HG02798 (cell line): Measurements from ENCODE around the gene MAPK10.

Experiments
- ATAC-seq: cut with Tn5 transposase; IDR thresholded peaks from one replicate; pipeline ENCODE4 v1.9.1; 2021; ENCODE audit warnings: mild to moderate bottlenecking; ENCODE audit not compliant: unreplicated experiment, poor library complexity

Gene MAPK10

DNA sequence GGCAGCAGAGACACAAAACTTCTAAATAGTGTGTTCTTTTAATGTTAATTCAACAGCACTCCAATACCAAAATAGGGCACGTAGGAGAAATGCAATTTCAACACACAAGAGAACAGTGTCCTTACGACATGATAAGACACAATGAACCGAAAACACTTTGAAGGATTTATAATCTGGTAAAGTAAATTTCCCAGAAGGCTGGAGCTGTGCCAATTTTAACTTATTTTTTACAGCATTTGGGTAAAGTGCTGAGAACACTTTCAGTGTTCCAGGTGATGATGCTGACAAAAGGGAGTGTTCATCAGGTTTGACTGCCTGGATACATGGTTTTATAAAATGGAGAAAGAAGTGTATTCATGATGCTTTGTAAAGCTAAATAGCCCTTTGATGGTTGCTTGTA lies 76.5 kb downstream of the MAPK10 start:
- no peak for ATAC-seq

DNA sequence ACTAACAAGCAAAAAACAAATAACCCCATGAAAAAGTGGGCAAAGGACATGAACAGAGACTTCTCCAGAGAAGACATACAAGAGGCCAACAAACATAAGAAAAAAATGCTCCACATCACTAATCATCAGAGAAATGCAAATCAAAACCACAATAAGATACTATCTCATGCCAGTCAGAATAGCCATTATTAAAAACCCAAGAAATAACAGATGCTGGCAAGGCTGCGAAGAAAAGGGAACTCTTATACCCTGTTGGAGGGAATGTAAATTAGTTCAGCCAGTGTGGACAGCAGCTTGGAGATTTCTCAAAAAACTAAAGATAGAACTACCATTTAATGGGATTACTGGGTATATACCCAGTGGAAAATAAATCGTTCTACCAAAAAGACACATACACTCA lies 79.6 kb downstream of the MAPK10 start:
- no peak for ATAC-seq

DNA sequence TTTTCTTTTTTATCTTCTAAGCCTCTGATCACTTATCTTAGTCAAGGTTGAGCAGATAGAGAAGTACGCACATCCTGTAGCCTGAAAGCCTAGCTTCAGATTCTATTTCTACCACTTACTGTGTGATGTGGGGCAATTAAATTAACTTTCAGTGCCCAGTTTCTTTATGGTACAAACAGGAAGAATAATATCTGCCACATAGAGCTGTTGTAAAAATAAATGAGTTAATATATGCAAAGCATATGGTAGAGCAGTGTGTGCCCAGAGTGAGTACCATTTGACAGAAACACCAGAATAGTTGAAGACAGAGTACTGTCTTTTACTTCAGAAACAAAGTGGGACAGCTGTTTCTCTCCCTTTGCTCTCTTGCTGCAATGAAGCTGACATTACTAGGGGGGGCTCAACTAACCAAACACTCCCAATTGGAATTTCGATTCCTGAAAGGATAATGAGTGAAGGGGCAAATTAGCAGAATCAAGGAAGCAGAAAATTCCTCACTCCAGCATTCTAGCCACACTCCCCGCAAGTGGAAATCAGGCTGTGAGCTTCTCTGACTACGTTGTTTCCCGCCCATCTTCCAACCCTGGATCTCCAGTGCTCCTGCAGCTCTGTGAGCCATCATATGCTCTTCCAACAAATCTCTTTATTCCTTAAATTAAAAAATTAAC lies 80.4 kb downstream of the MAPK10 start:
- no peak for ATAC-seq

DNA sequence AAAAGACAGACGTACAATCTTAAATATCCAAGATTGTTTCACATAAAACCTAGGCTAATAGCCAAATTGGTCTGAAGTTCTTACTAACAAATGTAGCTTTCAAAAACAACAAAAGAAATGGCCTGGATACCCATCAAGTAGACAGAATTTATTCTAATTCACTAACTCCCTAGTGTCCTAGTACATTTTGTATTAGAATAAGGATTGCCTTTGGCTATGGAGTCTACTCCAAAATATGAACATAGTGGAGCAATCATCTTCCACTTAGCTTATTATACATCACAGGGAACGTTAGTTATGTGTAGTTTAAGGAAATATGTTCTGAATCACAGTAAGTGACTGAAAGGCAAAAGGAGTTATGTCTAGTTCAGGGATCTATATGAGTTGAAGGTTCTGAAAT lies 81.7 kb downstream of the MAPK10 start:
- ATAC-seq: no peak

DNA sequence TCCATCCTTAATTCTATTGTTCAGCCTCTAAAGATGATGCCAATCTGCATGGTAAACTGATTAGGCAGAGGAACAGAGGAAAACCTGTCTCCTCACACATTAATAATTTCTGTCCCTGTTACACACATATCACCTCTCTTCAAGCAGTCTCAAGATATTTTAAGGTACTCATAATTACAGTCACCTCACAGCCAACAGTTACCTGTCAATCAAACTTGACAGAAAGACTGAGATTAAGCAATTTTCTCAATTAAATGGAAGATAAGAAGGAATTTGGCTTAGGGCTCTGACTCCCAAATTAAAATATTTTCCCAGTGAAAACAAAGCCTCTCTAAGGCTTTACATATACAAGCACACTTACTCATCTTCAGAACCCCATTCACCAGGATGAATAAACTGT lies 85.2 kb downstream of the MAPK10 start:
- ATAC-seq: no peak

DNA sequence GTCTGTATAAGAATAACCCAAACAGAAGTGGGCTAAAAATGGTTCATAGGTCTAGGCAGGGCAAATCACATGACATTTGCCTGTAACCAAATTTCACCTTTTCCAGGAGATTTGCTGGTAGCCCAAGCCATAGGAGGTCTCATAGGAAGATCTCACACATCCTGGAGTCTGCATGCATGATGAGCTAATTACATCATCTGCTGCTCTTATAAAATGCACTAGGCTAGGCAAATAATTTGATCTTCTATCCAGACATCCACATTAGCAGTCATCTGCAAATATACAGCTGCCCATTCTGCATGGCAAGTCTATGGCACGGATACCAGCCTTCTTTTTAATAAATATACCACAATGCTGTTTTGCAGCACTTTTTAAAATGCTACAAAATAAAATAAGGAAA lies 87.2 kb downstream of the MAPK10 start:
- no peak for ATAC-seq

DNA sequence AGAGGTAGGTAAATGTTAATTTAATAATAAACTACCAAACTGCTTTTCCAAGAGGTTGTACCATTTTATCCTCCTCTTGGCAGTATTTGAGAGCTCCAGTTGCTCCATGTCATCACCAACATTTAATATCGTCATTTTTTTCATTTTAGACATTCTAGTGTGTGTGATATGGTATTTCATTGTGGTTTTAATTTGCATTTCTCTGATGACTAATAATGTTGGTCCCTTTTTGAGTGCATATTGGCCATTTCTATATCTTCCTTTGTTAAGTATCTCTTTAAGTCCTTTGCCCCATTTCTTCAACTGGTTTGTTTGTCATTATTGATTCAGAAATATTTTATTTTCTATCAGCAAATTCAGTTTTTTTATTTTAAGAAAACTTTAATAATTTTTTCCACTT lies 88.8 kb downstream of the MAPK10 start:
- no peak for ATAC-seq

DNA sequence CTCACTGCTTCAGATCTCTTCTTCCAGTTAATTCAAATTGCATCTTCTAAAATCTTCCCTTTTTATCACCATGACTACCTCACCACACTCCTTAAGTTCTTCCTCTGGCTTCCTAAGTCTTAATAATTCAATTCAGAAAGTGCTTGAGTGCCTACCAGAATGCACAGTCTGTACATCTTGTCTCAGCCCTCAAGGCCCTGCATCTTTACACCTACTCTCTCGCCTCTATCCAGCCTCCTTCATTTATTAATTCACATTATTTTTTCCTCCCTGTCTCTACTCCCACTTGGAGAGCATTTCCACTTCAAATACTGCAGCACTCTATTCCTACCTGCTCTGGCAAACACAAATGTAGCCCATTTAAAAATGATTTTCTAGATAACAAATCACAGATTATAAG lies 90.5 kb downstream of the MAPK10 start:
- ATAC-seq: no peak

DNA sequence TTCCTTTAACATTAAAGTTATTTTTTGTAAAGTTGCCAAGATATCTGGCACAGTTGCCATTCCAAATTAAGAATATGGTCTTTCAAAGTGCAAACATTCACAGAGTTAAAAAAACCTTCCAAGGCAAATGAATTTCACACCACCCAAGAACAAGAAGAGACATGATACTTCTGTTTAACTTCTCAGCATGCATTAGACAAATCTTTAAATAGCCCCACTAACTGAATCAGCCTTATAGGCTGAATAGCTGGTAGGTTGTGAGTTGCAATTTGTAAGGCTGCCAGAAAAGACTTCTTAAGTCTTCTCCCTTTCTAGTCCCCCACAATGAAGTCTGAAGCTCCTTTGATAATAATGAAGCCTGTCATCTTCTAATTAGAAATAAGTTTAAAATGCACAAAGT lies 95.6 kb downstream of the MAPK10 start:
- no peak for ATAC-seq

DNA sequence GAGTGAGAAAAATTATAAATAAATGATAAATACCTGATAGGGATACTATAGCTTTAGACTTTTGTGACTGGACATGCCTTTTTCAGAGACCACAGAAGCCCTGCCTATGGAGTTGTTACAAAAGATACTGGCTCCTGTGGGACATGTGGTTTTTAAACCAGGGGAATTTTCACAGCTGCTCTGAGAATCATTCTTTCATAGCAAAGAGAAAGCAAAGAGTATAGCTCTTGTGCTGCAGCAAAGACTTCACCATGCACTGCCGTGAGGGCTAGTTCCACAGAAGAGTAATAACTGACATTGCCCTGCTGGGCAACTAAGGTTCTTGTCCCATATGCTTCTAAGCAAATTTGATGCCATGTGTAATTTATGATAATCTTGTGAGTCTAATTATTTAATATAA lies 98.2 kb downstream of the MAPK10 start:
- ATAC-seq: no peak

DNA sequence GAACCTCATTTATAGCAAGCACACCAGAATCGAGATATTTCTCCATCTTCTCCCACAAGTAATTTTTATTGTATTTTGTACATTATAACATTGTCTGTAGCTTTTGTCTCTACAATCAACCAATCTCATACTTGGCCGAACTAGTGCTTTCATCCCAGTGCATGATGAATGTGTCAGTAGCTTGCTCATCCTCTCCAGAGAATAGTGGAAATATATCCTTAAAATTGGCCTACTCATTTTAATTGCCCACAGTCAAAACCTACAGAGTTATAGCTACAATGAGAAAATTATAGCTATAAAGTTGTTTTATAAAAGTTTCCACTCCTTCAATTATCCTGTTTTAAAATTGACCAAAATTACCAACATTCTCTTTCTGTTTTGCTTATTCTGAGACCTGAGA lies 103.8 kb downstream of the MAPK10 start:
- no peak for ATAC-seq

DNA sequence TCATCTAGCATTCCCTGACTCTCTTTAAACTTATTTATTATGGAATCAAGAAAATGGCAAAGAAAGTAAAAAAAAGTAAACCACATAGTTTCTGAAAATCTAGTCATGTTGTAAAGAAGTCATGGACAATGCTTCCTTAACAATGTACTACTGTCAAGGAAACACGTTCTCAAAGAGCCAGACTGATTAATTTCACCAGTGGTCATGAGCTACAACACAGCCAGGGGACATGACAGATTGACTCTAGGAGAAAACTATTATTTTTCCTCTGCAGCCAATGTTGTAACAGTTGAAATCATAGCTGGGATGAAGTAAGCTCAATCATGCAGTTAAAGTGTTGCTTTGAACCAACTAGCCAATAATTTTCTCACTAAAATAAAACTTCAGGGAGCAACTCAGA lies 109.2 kb downstream of the MAPK10 start:
- no peak for ATAC-seq

DNA sequence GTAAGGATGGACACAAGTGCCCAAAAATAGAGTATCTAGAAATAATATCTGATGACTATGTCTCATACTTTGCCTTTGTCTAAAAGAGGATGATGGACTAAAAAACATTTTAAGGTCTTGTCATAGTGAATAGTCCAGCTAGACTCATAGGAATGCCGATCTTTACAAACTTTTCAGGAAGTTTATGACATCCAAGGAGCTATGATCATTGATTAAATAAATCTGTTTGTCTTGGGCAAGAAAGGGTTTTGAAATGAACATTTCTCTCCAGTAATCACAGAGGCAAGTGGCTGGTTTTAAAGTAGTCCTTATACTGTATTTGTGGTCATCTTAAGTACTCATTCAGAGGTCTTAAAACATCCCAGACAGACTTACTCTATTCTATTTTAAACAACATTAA lies 109.8 kb downstream of the MAPK10 start:
- no peak for ATAC-seq

DNA sequence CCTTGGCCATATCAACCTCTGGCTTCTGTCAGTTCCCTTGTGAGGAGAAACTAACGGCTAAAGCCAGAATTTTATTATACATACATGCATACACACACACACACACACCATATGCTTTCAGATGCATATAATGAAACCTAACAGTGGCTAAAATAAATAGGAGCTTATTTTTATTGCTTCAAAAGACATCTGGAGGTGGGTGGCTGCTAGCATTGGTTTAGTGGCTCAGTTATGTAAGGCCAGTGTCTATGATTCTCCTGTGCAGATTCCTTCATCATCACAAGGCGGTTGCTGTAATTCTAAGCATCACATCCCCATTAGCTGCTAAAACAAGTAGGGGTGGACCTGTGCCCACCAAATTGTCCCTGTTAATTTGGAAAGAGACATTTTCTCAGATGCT lies 110.8 kb downstream of the MAPK10 start:
- ATAC-seq: no peak

DNA sequence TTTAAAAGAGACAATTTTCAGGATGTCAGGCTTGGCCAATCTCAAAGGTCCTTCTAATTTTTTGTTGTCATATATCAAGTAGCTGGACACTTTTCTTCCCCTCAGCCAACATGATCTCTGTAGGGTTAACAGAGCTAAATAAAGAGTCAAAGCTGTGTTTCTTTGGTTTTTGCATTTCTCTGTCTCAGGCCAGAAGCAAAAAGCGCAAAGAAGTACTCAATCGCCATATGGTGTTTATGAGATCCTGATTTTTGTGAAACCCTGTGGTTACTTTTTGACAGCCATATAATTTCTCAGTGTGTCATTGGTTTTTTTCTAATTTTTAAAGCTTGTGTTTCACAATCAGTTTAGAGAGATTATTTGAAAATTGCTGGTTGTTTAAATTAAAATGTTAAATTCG lies 111.9 kb downstream of the MAPK10 start:
- no peak for ATAC-seq

DNA sequence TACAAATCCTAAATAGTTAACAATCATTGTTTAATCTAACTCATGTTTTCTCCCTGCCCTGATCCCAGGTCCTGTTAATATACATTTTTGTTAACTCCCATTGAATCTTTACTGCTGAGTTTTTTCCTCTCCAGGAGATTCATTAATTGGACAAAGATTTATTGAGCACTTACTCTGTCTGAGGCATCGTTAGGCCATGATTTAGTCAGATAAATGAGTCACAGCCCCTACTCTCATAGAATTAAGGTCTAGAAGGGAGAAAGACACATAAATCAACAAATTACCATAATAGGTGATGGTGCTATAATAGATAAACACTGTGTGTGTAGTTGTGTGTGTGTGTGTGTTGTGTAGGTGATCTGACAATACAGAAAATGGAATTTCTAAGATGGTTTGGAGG lies 112.5 kb downstream of the MAPK10 start:
- no peak for ATAC-seq

DNA sequence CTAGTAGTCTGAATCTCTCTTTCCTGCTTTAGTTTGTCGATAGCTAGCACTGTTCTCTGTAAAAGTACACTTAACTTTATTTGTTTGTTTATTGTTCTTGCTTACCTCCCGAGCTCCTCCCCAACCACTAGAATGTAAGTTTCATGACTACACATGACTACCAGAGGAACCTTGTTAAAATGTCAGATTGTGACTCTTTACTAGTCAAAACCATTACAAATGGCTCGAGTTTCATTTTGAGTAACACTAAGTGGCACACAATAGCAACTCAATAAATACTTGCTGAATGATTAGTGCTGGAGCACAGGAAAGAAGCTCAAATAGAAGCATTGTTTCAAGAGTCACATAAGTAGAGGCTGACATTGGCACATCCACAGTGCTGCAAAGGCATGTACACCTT lies 116.1 kb downstream of the MAPK10 start:
- ATAC-seq: no peak

DNA sequence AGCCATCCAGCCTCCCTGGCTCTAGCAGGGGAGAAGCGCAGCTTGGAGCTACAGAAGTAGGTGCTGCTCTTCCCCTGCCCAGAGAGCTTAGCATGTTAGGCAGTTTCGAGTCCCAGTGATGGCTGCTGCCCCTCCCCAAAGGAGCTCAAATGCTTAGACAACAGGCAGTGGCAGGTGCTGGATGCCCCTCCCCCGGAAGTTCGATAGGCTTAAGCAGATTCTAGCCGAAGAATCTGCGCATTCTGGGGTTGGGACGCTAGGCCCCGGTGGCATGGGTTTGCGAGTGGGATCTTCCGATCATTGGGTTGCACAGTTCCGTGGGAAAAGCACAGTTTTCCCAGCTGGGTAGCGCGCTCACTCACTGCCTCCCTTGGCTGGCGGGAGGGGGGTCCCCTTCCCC lies 117.2 kb downstream of the MAPK10 start:
- no peak for ATAC-seq

DNA sequence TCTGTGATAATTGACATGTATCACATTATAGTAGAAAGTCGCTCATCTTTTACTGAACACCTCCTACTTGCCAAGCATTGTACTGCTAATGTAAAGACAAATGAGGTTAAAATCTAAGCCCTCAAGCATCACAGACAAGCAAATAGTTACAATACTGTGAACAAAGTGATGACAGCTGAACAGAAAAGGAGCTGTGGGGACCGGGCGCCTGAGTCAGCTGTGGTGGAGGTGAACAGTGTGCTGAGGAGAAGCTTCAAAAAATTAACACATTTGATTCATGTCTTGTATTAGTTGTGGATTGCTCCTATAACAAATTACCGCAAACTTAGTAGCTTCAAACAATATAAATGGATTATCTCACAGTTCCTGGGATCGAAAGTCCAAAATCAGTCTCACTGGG lies 124.3 kb downstream of the MAPK10 start:
- no peak for ATAC-seq

DNA sequence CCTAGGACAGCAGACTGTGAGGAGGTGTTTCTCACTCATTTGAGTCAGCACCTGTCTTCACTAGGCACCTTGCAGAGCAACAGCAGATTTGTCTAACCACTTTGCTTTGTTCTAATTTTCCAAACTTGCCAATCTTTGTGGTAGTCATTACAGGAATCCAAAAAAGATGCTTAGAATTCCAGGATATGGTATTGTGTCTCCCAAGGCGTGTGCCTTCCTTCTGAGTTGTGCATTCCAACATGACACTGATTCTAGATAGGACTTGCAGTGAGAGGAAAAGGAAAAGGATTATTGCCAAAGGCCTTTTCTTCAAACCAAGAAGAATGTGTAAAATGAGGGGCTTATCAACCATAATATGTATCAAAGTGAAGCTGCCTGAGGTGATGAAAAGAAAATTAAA lies 126.2 kb downstream of the MAPK10 start:
- no peak for ATAC-seq

DNA sequence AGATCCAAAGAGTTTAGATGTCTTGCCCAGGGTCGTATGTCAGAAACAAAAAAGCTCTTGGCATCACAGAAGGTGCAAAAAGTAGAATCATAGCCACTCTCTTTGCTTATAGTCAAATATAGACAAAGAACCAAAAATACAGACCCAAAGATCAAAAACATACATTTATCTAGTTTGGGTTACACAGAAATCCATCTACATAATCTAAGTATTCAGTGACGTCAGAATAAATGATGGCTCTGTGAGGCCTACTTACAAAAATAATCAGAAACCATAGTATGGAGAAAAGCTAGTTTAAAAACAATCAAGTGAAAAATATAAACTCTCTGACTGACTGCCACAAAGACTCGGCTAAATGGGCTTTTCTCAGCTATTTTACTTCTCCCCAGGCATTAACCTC lies 126.8 kb downstream of the MAPK10 start:
- no peak for ATAC-seq

DNA sequence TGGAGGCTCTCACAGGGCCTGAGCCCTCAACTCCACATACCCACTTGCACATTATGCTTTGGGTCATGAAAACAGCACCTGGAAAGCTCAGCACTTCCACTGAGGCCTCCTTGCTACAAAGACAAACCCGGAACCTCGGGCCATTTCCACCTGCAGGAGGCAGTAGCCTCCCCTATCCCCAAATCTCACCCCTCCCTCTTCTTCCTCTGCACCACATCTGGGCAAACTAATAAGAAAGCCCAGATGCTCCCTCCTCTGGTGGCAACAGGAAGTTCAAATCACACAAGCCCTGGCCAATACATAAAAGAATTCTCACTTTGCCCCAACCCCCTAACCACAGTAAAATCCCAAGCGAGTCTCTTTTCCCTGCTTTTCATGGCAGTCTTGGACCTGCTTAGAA lies 136.4 kb downstream of the MAPK10 start:
- peak; percentile 80 for ATAC-seq

DNA sequence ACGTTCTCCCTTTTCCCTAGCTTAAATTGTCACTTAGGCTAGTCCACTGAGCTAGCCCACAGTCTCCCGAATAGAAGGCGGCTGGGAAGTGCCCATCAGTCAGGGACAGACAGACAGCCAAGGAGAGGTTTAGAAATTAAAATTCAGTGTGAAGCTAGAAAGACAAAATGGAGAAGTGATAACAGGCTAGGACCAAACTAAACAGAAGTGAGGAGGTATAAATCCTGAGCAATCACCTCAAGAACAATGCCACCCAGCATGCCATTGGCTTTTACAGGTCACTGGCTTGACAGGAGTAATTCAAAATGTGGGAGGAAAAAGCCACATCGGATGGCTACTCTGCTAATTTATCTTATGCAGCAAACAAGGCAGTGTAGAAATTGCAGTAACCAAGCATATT lies 138.9 kb downstream of the MAPK10 start:
- no peak for ATAC-seq
